GM12878 (cell line): ENCODE data around the gene GRK7. TPM values are rescaled to one million over a fixed set of nuclear protein-coding genes. Genes with fewer than 3 reads are reported as not detected.

Experiments
- ATAC-seq: fragments of 200-7000 bp; cut with Tn5 transposase; 3 replicates; pipeline ENCODE4 v1.9.1; 2020; ENCODE audit warnings: mild to moderate bottlenecking, moderate library complexity
- BruUV-seq: library from RNA; stranded (reverse); fragments of 400-500 nt; replicated peaks from 2 replicates; lab custom pipeline; 2021; lab: Mats Ljungman, UMichigan
- CTCF ChIA-PET: fragments of 300-600 bp; sonication (Branson Sonifier 250); formaldehyde crosslinking; extraction: SDS; loops from one replicate; lab custom pipeline; 2021; ENCODE audit warnings: inconsistent platforms; lab: Yijun Ruan, JAX
- POLR2A ChIA-PET: fragments of 350-600 bp; formaldehyde crosslinking; extraction: SDS; loops from one replicate; lab custom pipeline; 2021; ENCODE audit warnings: inconsistent platforms; lab: Charles Lee
- RAD21 ChIA-PET: fragments of 300-600 bp; sonication (Branson Sonifier 250); formaldehyde crosslinking; loops from one replicate; lab custom pipeline; 2023; ENCODE audit warnings: antibody characterized with exemption; ENCODE audit not compliant: unreplicated experiment; lab: Charles Lee
- SMC1A ChIA-PET: fragments of 300-600 bp; sonication (Branson Sonifier 250); formaldehyde crosslinking; loops from one replicate; lab custom pipeline; 2023; ENCODE audit not compliant: unreplicated experiment, uncharacterized antibody; lab: Charles Lee
- DNase-seq: peaks from one replicate; pipeline ENCODE4 v3.0.0-alpha.2; 2011; ENCODE audit warnings: low read depth, low spot score
- FAIRE-seq: peaks from 3 replicates; lab custom pipeline; 2011; peaks lifted over from hg19 to GRCh38; lab: Jason Lieb, UNC
- H2AFZ ChIP-seq: 2 replicates; pipeline ENCODE4 v1.6.0; 2011; ENCODE audit warnings: low read depth, low read length, control low read depth; ENCODE audit not compliant: control insufficient read depth
- H3K27ac ChIP-seq: 2 replicates; pipeline ENCODE4 v1.5.1; 2011; ENCODE audit warnings: control low read depth; ENCODE audit not compliant: control insufficient read depth, insufficient read depth
- H3K27me3 ChIP-seq, 2 experiments: replicated peaks in 1 of 2; 2 replicates each; pipeline versions ENCODE4 v1.6.0 to v1.6.1; 2011; ENCODE audit warnings: low read length in 1 of 2; ENCODE audit not compliant: control insufficient read depth in 2 of 2, insufficient read depth in 2 of 2
- H3K36me3 ChIP-seq, 2 experiments: 2 replicates each; pipeline ENCODE4 v1.5.1; 2011; ENCODE audit warnings: low read length in 1 of 2; ENCODE audit not compliant: control insufficient read depth in 2 of 2, insufficient read depth in 2 of 2
- H3K4me1 ChIP-seq: 2 replicates; pipeline ENCODE4 v1.6.1; 2011; ENCODE audit warnings: mild to moderate bottlenecking, low read length, moderate library complexity, mixed read lengths; ENCODE audit not compliant: control insufficient read depth, insufficient read depth
- H3K4me2 ChIP-seq: 2 replicates; pipeline ENCODE4 v1.6.0; 2011; ENCODE audit warnings: control low read depth; ENCODE audit not compliant: control insufficient read depth, insufficient read depth
- H3K4me3 ChIP-seq: fragments of 200-600 bp; sonication (generic); 2 replicates; pipeline ENCODE4 v1.5.1; 2016
- H3K79me2 ChIP-seq: 2 replicates; pipeline ENCODE4 v1.6.0; 2011; ENCODE audit warnings: low read length; ENCODE audit not compliant: control insufficient read depth, insufficient read depth
- H3K9ac ChIP-seq: 2 replicates; pipeline ENCODE4 v1.8.0; 2011; ENCODE audit warnings: low read length, control low read depth, mixed read lengths; ENCODE audit not compliant: control insufficient read depth, insufficient read depth
- H3K9me3 ChIP-seq: replicated peaks from 3 replicates; pipeline ENCODE4 v1.5.1; 2011; ENCODE audit warnings: mild to moderate bottlenecking, low read length; ENCODE audit not compliant: control insufficient read depth, insufficient read depth
- H4K20me1 ChIP-seq: 2 replicates; pipeline ENCODE4 v1.6.0; 2011; ENCODE audit not compliant: control insufficient read depth, insufficient read depth
- DPF2 ChIP-seq: fragments of 450-650 bp; IDR thresholded peaks from 2 replicates; pipeline ENCODE4 v1.6.1; 2017; ENCODE audit warnings: mild to moderate bottlenecking
- EZH2 ChIP-seq: IDR thresholded peaks from 2 replicates; pipeline ENCODE4 v1.6.1; 2012; ENCODE audit warnings: low read depth, mild to moderate bottlenecking, control low read depth, inconsistent platforms, low read length, borderline replicate concordance; ENCODE audit not compliant: control insufficient read depth
- GABPA ChIP-seq: IDR thresholded peaks from 2 replicates; pipeline ENCODE4 v1.6.1; 2014; ENCODE audit warnings: antibody characterized with exemption, low read depth, mild to moderate bottlenecking, inconsistent platforms
- KDM1A ChIP-seq: fragments of 200-600 bp; sonication (generic); IDR thresholded peaks from 2 replicates; pipeline ENCODE4 v1.6.1; 2016; ENCODE audit warnings: borderline replicate concordance
- MTA3 ChIP-seq: IDR thresholded peaks from 2 replicates; pipeline ENCODE4 v1.6.1; 2012; ENCODE audit warnings: low read length, inconsistent platforms, borderline replicate concordance
- NBN ChIP-seq: fragments of 450-650 bp; IDR thresholded peaks from 2 replicates; pipeline ENCODE4 v1.6.1; 2016
- RBBP5 ChIP-seq: fragments of 200-600 bp; sonication (generic); conservative IDR thresholded peaks from 2 replicates; pipeline ENCODE4 v1.6.1; 2016
- TCF7 ChIP-seq: IDR thresholded peaks from 2 replicates; pipeline ENCODE4 v1.6.1; 2014; ENCODE audit warnings: antibody characterized with exemption, borderline replicate concordance
- ZBED1 ChIP-seq: IDR thresholded peaks from 2 replicates; pipeline ENCODE4 v1.6.1; 2016; ENCODE audit warnings: borderline replicate concordance
- ZNF24 ChIP-seq: fragments of 450-650 bp; IDR thresholded peaks from 2 replicates; pipeline ENCODE4 v1.6.1; 2017; ENCODE audit warnings: antibody characterized with exemption, mild to moderate bottlenecking
- WGBS: methylation state at CpG from one replicate; pipeline ENCODE4 v1.1.6; 2016; ENCODE audit warnings: low lambda C conversion rate; ENCODE audit not compliant: insufficient replicate concordance, insufficient coverage; ENCODE audit errors: missing lambda C conversion rate; 5-methylcytosine and 5-hydroxymethylcytosine counted together
- in situ Hi-C: fragments of 300-500 bp; cut with MboI; formaldehyde crosslinking; loops from 9 replicates; pipeline ENCODE4 v1.14.3; 2018; ENCODE audit warnings: mixed read lengths
- intact Hi-C: fragments of 100-400 bp; cut with micrococcal nuclease; formaldehyde crosslinking; loops from one replicate; pipeline ENCODE4 v1.14.2; 2022; ENCODE audit not compliant: unreplicated experiment
- polyA plus RNA-seq, 11 experiments: library from polyadenylated mRNA; depleted of rRNA in 4 of 11; unstranded in 6 of 11; stranded (reverse) in 5 of 11; fragments of >200 nt; fragmentation: Nextera tagmentation in 4 of 11; fragmentation: Illumina TruSeq in 1 of 11; extraction: Ambion mirVana in 4 of 11; extraction: Trizol in 1 of 11; gene quantifications; 1 replicate in 1 of 11; 2 replicates in 10 of 11; pipeline versions ENCODE4 v1.2.1 to v1.2.3, GENCODE V29; 2011 to 2016; ENCODE audit warnings: inconsistent platforms in 2 of 11, missing spikeins in 2 of 11, low read depth in 1 of 11
- total RNA-seq, 4 experiments: library from RNA; depleted of rRNA in 3 of 4; stranded (reverse); fragments of >200 nt in 3 of 4; fragmentation: Illumina TruSeq in 1 of 4; extraction: Trizol in 1 of 4; gene quantifications; 2 replicates each; pipeline versions ENCODE4 v1.2.1 to v1.2.3, GENCODE V29; 2013 to 2021
- TF ChIP-seq, protein P1 (sequence below): fragments of 150-350 bp; IDR thresholded peaks from 2 replicates; pipeline ENCODE4 v1.6.1; 2016; ENCODE audit warnings: low read depth, low read length
- TF ChIP-seq, protein P2 (sequence below): fragments of 450-650 bp; IDR thresholded peaks from 2 replicates; pipeline ENCODE4 v1.6.1; 2017; ENCODE audit warnings: mild to moderate bottlenecking
- TF ChIP-seq, protein P3 (sequence below): IDR thresholded peaks from 2 replicates; pipeline ENCODE4 v1.6.1; 2012; ENCODE audit warnings: mild to moderate bottlenecking, low read depth, low read length
- TF ChIP-seq, protein P4 (sequence below): IDR thresholded peaks from 2 replicates; pipeline ENCODE4 v1.6.1; 2011; ENCODE audit warnings: low read depth, mild to moderate bottlenecking, low read length, moderate library complexity, borderline replicate concordance; ENCODE audit errors: extremely low read depth

Gene GRK7
- total and polyA plus RNA-seq, 10 of the 15 experiments (the other 5 are each of a cell fraction or from before 2014, with no cell fraction given): not detected

DNA sequence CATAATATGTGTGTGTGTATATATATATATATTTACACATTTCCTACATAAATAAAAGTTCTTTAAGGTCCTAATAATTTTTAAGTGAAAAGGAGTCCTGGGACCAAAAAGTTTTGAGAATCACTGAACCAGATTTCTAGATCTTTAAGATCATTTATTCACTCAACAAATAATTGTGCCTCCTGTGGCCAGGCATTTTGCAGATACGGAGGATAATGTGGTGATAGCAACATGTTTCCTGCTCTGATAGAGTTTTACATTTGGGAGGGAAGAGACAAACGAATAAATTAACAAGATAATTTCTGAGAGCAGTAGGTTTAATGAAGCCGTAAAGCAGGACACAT, 25.6 kb upstream of the GRK7 start:
- intact Hi-C loops (loop anchor here (1.0 to 5.0 kb wide), 3 partner anchors 139 to 545 kb away; partner anchors contain the start of gene ATP1B3), in situ Hi-C loops (no loop called here)
- no peak for DNase-seq
- ChIA-PET SMC1A (interaction anchor here (0.9 kb wide), 1 partner anchor 140 kb away, joined by 4 read pairs; no protein-coding TSS in a partner anchor), POLR2A (interaction anchor here (1.5 kb wide), 1 partner anchor 140 kb away, joined by 12 read pairs; no protein-coding TSS in a partner anchor), CTCF (interaction anchor here (0.6 to 2.6 kb wide), 10 partner anchors 15 to 1636 kb away, joined by 3 to 33 read pairs (median 4); no protein-coding TSS in a partner anchor), RAD21 (interaction anchor here (1.0 to 4.1 kb wide), 3 partner anchors 47 to 175 kb away, joined by 3 to 23 read pairs (median 4); partner anchors contain the start of gene ATP1B3)
- WGBS: 4% methylated on average over 3 of the region's 3 CpGs
- no peaks in the 10 kb centered on the region for H3K9me3 ChIP-seq
- H3K4me1 ChIP-seq: 0 out of 2 replicates have a peak, but pooled peaks cover 5% of the 10 kb centered on the region
- H3K4me2 ChIP-seq: peak overlapping the region; percentile 69
- H3K79me2 ChIP-seq: peaks cover 42% of the 10 kb centered on the region
- no peak for FAIRE-seq
- H3K36me3 ChIP-seq: peaks cover 0 to 3% of the 10 kb centered on the region in 2 experiments; a peak in 1 of 4 replicates
- no peaks in the 10 kb centered on the region for H4K20me1 ChIP-seq
- BruUV-seq: no TSS peak
- ATAC-seq: no peak
- no peaks in the 10 kb centered on the region for H3K27me3 ChIP-seq
- H3K9ac ChIP-seq: no peak overlapping the region
- H3K4me3 ChIP-seq: no peak overlapping the region
- H3K27ac ChIP-seq: peak overlapping the region; percentile 30; the same call in 1 of the 2 replicates
- H2AFZ ChIP-seq: peak overlapping the region; percentile 96
- TF ChIP-seq RBBP5: no peak
- no peak for TF ChIP-seq NBN
- TF ChIP-seq, protein P1, sequence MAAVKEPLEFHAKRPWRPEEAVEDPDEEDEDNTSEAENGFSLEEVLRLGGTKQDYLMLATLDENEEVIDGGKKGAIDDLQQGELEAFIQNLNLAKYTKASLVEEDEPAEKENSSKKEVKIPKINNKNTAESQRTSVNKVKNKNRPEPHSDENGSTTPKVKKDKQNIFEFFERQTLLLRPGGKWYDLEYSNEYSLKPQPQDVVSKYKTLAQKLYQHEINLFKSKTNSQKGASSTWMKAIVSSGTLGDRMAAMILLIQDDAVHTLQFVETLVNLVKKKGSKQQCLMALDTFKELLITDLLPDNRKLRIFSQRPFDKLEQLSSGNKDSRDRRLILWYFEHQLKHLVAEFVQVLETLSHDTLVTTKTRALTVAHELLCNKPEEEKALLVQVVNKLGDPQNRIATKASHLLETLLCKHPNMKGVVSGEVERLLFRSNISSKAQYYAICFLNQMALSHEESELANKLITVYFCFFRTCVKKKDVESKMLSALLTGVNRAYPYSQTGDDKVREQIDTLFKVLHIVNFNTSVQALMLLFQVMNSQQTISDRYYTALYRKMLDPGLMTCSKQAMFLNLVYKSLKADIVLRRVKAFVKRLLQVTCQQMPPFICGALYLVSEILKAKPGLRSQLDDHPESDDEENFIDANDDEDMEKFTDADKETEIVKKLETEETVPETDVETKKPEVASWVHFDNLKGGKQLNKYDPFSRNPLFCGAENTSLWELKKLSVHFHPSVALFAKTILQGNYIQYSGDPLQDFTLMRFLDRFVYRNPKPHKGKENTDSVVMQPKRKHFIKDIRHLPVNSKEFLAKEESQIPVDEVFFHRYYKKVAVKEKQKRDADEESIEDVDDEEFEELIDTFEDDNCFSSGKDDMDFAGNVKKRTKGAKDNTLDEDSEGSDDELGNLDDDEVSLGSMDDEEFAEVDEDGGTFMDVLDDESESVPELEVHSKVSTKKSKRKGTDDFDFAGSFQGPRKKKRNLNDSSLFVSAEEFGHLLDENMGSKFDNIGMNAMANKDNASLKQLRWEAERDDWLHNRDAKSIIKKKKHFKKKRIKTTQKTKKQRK: no peak
- no peak for TF ChIP-seq TCF7
- TF ChIP-seq, protein P2, sequence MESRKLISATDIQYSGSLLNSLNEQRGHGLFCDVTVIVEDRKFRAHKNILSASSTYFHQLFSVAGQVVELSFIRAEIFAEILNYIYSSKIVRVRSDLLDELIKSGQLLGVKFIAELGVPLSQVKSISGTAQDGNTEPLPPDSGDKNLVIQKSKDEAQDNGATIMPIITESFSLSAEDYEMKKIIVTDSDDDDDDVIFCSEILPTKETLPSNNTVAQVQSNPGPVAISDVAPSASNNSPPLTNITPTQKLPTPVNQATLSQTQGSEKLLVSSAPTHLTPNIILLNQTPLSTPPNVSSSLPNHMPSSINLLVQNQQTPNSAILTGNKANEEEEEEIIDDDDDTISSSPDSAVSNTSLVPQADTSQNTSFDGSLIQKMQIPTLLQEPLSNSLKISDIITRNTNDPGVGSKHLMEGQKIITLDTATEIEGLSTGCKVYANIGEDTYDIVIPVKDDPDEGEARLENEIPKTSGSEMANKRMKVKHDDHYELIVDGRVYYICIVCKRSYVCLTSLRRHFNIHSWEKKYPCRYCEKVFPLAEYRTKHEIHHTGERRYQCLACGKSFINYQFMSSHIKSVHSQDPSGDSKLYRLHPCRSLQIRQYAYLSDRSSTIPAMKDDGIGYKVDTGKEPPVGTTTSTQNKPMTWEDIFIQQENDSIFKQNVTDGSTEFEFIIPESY: no peak
- TF ChIP-seq, protein P3, sequence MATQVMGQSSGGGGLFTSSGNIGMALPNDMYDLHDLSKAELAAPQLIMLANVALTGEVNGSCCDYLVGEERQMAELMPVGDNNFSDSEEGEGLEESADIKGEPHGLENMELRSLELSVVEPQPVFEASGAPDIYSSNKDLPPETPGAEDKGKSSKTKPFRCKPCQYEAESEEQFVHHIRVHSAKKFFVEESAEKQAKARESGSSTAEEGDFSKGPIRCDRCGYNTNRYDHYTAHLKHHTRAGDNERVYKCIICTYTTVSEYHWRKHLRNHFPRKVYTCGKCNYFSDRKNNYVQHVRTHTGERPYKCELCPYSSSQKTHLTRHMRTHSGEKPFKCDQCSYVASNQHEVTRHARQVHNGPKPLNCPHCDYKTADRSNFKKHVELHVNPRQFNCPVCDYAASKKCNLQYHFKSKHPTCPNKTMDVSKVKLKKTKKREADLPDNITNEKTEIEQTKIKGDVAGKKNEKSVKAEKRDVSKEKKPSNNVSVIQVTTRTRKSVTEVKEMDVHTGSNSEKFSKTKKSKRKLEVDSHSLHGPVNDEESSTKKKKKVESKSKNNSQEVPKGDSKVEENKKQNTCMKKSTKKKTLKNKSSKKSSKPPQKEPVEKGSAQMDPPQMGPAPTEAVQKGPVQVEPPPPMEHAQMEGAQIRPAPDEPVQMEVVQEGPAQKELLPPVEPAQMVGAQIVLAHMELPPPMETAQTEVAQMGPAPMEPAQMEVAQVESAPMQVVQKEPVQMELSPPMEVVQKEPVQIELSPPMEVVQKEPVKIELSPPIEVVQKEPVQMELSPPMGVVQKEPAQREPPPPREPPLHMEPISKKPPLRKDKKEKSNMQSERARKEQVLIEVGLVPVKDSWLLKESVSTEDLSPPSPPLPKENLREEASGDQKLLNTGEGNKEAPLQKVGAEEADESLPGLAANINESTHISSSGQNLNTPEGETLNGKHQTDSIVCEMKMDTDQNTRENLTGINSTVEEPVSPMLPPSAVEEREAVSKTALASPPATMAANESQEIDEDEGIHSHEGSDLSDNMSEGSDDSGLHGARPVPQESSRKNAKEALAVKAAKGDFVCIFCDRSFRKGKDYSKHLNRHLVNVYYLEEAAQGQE: no peak
- no peak for TF ChIP-seq ZBED1
- TF ChIP-seq DPF2: no peak
- TF ChIP-seq MTA3: no peak
- TF ChIP-seq ZNF24: peak; percentile 57; the same call in 1 of the 2 replicates
- TF ChIP-seq EZH2: no peak
- TF ChIP-seq KDM1A: no peak
- TF ChIP-seq GABPA: no peak
- TF ChIP-seq, protein P4, sequence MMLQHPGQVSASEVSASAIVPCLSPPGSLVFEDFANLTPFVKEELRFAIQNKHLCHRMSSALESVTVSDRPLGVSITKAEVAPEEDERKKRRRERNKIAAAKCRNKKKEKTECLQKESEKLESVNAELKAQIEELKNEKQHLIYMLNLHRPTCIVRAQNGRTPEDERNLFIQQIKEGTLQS: no peak
